ENCODE measurements around the gene SDHC. TPM values are rescaled to one million over a fixed set of nuclear protein-coding genes. Genes with fewer than 3 reads are reported as not detected.

Gene SDHC
- total RNA-seq, 1 experiment from 2014 or later, result 192 TPM

- CTCF ChIA-PET, result no interaction called here
- no peaks in the 10 kb centered on the region for H3K36me3 ChIP-seq (ENCODE audit: control insufficient read depth in 1 of 2, insufficient read depth in 2 of 2, low read length in 2 of 2)
- no peak overlapping the region for H3K9ac ChIP-seq (ENCODE audit: low read length)
These were observed 77.4 kb downstream of the SDHC start for GRCh38 chr1:161391611-161392010.

More at GRCh38 chr1:161391611-161392010, 77.4 kb downstream of the SDHC start:
- intact Hi-C loops (cut with micrococcal nuclease), result no loop called here
- no peaks in the 10 kb centered on the region for H4K20me1 ChIP-seq (ENCODE audit: insufficient read depth)
- no TSS peak for BruUV-seq (replicated peaks)
- no peaks in the 10 kb centered on the region for H3K27me3 ChIP-seq (ENCODE audit: insufficient read depth, low read length)
- H3K4me1 ChIP-seq (ENCODE audit: control insufficient read depth in 1 of 2, insufficient read depth in 2 of 2, low read length in 2 of 2), result peaks cover 9 to 21% of the 10 kb centered on the region in 2 experiments
- no peaks in the 10 kb centered on the region for H3K79me2 ChIP-seq (ENCODE audit: insufficient read depth, low read length)
- ATAC-seq (no peak), DNase-seq (ENCODE audit: low read depth, low spot score) (no peak)
- no peaks in the 10 kb centered on the region for H3K9me3 ChIP-seq (ENCODE audit: control insufficient read depth in 1 of 2, insufficient read depth in 1 of 2, low read depth in 1 of 2, low read length in 2 of 2)
- no peak overlapping the region for H2AFZ ChIP-seq (ENCODE audit: low read depth, low read length, poor library complexity, severe bottlenecking)
- TF ChIP-seq JUND (IDR thresholded peaks at IDR 0.05), result no peak
- no peak for TF ChIP-seq SIN3A (IDR thresholded peaks at IDR 0.05; ENCODE audit: low read depth)
- no peak for TF ChIP-seq ZNF274 (IDR thresholded peaks at IDR 0.05; ENCODE audit: low read depth, low read length)
- no peak for TF ChIP-seq YY1 (IDR thresholded peaks at IDR 0.05; ENCODE audit: extremely low read depth, insufficient replicate concordance, low read depth, low read length)
- no peak for TF ChIP-seq ZBTB33 (IDR thresholded peaks at IDR 0.05; ENCODE audit: extremely low read depth, insufficient replicate concordance, low read length)
- no peak for TF ChIP-seq TCF7L2 (IDR thresholded peaks at IDR 0.05; ENCODE audit: borderline replicate concordance, extremely low read depth, insufficient read depth, insufficient read length)
- no peak for TF ChIP-seq CEBPB (IDR thresholded peaks at IDR 0.05; ENCODE audit: low read depth)
- no peak for TF ChIP-seq POLR2A (IDR thresholded peaks at IDR 0.05; ENCODE audit: borderline replicate concordance, extremely low read depth, insufficient read depth, insufficient read length)
- TF ChIP-seq CTCF (IDR thresholded peaks at IDR 0.05 in 2 of 3, conservative IDR thresholded peaks at IDR 0.05 in 1 of 3; ENCODE audit: borderline replicate concordance in 1 of 3, insufficient read depth in 1 of 3, low read depth in 2 of 3, low read length in 2 of 3), result no peak
- TF ChIP-seq EZH2 (IDR thresholded peaks at IDR 0.05), result no peak
- no peak for TF ChIP-seq ZFX (IDR thresholded peaks at IDR 0.05)
- TF ChIP-seq ATF3 (IDR thresholded peaks at IDR 0.05), result no peak
- no peak for TF ChIP-seq REST (IDR thresholded peaks at IDR 0.05; ENCODE audit: low read depth)
- no peak for TF ChIP-seq SP1 (IDR thresholded peaks at IDR 0.05; ENCODE audit: low read depth)
- no peak for TF ChIP-seq EGR1 (IDR thresholded peaks at IDR 0.05; ENCODE audit: low read depth)
- no peak for TF ChIP-seq CBX3 (IDR thresholded peaks at IDR 0.05; ENCODE audit: low read depth)
- TF ChIP-seq FOSL1 (IDR thresholded peaks at IDR 0.05; ENCODE audit: low read depth), result no peak
- TF ChIP-seq ELF1 (IDR thresholded peaks at IDR 0.05; ENCODE audit: borderline replicate concordance, low read depth), result no peak
- ChIA-PET RAD21 (ENCODE audit: low non-redundant PET in 1 of 2, low total read pairs in 2 of 2, uncharacterized antibody in 2 of 2, unreplicated experiment in 2 of 2) (no interaction called here), POLR2A (no interaction called here)
- no peak overlapping the region for H3K4me2 ChIP-seq (ENCODE audit: low read length)
- H3K4me3 ChIP-seq (replicated peaks in 1 of 2; ENCODE audit: low read depth in 1 of 2, low read length in 2 of 2), result no peak overlapping the region
- H3K9me2 ChIP-seq (ENCODE audit: insufficient read depth), result no peaks in the 10 kb centered on the region
- no peak overlapping the region for H3K27ac ChIP-seq (ENCODE audit: low read depth, low read length)

Data from HCT116 (cell line).